NCI-H2029 (cell line): Measurements from ENCODE around the gene ZCWPW1.
"Not testable (repeated sequence)": the region's sequence is repeated elsewhere in the genome, so short reads cannot be mapped to it uniquely, and the experiment has no call there.

Experiments used
- DNase-seq: peaks from one replicate; lab custom pipeline; 2025; lab: John Stamatoyannopoulos, UW

ZCWPW1 gene

GRCh38 chr7:100352984-100353684 is 75.4 kb downstream of the ZCWPW1 start:
- DNase-seq: no peak

GRCh38 chr7:100352230-100352781 is 76.2 kb downstream of the ZCWPW1 start:
- not testable (repeated sequence) for DNase-seq

GRCh38 chr7:100351657-100352058 is 76.8 kb downstream of the ZCWPW1 start:
- DNase-seq: no peak
